HL-60 (cell line): ENCODE results near the gene TJP3.
"Not testable (repeated sequence)": the region's sequence is repeated elsewhere in the genome, so short reads cannot be mapped to it uniquely, and the experiment has no call there.

Experiments used
- DNase-seq, 2 experiments: peaks; one replicate each; pipeline ENCODE4 v3.0.0-alpha.2; 2010 to 2020; ENCODE audit warnings: low read depth in 1 of 2, low spot score in 1 of 2
- H3K27ac ChIP-seq: fragments of 250-450 bp; sonication (Bioruptor Pico); replicated peaks from 2 replicates; pipeline ENCODE4 v1.5.1; 2020; ENCODE audit warnings: mild to moderate bottlenecking, moderate library complexity
- H3K27me3 ChIP-seq: fragments of 250-450 bp; sonication (Bioruptor Pico); 2 replicates; pipeline ENCODE4 v1.5.1; 2021; ENCODE audit warnings: mild to moderate bottlenecking, moderate library complexity; ENCODE audit not compliant: insufficient read depth, poor library complexity, severe bottlenecking
- H3K4me3 ChIP-seq: replicated peaks from 2 replicates; pipeline ENCODE4 v1.5.1; 2011; ENCODE audit warnings: mild to moderate bottlenecking, control low read depth, low read length; ENCODE audit not compliant: insufficient read depth
- GABPA ChIP-seq: IDR thresholded peaks from 2 replicates; pipeline ENCODE4 v1.6.1; 2012; ENCODE audit warnings: low read depth
- POLR2AphosphoS5 ChIP-seq: IDR thresholded peaks from 2 replicates; pipeline ENCODE4 v1.6.1; 2012; ENCODE audit warnings: low read depth
- SPI1 ChIP-seq: IDR thresholded peaks from 2 replicates; pipeline ENCODE4 v1.6.1; 2012; ENCODE audit warnings: low read depth, mild to moderate bottlenecking, borderline replicate concordance
- TF ChIP-seq, protein P1 (sequence below): IDR thresholded peaks from 2 replicates; pipeline ENCODE4 v1.6.1; 2012; ENCODE audit warnings: low read depth; ENCODE audit not compliant: insufficient replicate concordance
- TF ChIP-seq, protein P2 (sequence below): IDR thresholded peaks from one replicate; pipeline ENCODE4 v1.5.1; 2011; ENCODE audit warnings: low read length, control low read depth, inconsistent platforms; ENCODE audit not compliant: insufficient read depth

TJP3 gene

DNA sequence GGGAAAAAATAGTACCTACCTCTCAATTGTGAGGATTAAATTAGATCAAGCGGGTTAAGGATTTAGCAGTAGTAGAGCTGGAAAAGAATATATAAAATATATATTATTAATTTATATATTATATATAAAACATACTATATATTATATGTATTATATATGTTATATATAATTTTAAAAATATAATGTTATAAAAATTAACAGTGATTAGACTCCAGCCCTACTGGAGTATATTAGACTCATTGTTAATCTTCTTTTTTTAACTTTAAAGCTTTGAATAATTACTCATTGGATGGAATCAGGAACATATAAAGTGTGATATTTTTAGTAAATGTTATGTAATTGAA lies 53.9 kb downstream of the TJP3 start:
- H3K27me3 ChIP-seq: no peaks in the 10 kb centered on the region

DNA sequence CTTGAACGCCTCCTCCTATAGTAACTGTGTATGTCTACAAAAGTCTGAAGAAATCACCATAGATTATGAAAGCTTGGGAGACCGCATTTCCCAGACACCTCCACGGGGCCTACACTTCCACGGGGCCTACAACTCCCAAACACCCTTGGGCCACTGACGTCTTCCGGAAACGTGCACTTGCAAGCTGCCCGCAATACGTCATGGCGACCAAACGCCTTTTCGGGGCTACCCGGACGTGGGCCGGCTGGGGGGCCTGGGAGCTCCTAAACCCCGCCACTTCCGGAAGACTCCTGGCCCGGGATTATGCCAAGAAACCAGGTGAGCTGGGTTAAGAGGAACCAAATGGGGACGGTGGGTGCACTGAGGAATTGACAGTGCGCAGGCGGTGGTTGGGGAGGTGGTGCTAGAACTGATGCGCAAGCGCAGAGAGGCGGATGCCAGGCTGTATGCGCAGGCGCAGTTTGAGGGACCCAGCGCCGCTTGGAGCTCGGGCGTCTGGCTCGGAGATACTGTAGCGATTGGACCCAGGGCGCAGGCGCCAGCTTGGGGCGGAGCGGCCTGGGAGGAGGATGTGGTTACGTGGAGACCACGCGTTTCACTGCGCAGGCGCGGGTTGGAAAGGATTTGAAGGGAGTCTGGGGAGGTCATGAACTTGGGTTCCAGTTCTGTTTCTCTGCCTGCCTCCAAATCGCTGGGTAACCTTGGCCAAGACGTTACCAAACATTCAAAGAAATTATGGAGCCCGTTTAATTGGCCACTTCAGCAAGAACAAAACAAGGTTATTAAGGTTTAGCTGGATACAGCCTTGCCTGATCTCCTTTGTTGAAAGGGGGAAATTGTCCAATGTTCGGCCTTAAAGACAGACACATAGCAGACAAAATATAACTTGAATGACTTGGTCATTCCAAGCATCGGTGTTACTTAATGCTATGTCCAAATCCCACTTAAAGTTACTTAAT lies 54.6 kb downstream of the TJP3 start, which contains the start of gene MRPL54:
Gene MRPL54, plus strand, starts transcription at position 182 of the 959 bp plus-strand sequence. Its CDS starts 19 bp downstream, at position 201.
- H3K4me3 ChIP-seq: peak within 1 kb of the TSS; percentile 71

More for the DNA sequence above, 53.9 kb downstream of the TJP3 start:
- Histone ChIP-seq H3K4me3 (no peak overlapping the region), H3K27ac (peak overlapping the region; percentile 97)
- TF ChIP-seq, protein P1, sequence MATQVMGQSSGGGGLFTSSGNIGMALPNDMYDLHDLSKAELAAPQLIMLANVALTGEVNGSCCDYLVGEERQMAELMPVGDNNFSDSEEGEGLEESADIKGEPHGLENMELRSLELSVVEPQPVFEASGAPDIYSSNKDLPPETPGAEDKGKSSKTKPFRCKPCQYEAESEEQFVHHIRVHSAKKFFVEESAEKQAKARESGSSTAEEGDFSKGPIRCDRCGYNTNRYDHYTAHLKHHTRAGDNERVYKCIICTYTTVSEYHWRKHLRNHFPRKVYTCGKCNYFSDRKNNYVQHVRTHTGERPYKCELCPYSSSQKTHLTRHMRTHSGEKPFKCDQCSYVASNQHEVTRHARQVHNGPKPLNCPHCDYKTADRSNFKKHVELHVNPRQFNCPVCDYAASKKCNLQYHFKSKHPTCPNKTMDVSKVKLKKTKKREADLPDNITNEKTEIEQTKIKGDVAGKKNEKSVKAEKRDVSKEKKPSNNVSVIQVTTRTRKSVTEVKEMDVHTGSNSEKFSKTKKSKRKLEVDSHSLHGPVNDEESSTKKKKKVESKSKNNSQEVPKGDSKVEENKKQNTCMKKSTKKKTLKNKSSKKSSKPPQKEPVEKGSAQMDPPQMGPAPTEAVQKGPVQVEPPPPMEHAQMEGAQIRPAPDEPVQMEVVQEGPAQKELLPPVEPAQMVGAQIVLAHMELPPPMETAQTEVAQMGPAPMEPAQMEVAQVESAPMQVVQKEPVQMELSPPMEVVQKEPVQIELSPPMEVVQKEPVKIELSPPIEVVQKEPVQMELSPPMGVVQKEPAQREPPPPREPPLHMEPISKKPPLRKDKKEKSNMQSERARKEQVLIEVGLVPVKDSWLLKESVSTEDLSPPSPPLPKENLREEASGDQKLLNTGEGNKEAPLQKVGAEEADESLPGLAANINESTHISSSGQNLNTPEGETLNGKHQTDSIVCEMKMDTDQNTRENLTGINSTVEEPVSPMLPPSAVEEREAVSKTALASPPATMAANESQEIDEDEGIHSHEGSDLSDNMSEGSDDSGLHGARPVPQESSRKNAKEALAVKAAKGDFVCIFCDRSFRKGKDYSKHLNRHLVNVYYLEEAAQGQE: no peak
- TF ChIP-seq POLR2AphosphoS5 (no peak), SPI1 (no peak), GABPA (no peak)
- TF ChIP-seq, protein P2, sequence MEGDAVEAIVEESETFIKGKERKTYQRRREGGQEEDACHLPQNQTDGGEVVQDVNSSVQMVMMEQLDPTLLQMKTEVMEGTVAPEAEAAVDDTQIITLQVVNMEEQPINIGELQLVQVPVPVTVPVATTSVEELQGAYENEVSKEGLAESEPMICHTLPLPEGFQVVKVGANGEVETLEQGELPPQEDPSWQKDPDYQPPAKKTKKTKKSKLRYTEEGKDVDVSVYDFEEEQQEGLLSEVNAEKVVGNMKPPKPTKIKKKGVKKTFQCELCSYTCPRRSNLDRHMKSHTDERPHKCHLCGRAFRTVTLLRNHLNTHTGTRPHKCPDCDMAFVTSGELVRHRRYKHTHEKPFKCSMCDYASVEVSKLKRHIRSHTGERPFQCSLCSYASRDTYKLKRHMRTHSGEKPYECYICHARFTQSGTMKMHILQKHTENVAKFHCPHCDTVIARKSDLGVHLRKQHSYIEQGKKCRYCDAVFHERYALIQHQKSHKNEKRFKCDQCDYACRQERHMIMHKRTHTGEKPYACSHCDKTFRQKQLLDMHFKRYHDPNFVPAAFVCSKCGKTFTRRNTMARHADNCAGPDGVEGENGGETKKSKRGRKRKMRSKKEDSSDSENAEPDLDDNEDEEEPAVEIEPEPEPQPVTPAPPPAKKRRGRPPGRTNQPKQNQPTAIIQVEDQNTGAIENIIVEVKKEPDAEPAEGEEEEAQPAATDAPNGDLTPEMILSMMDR: no peak
- no peak for DNase-seq

DNA sequence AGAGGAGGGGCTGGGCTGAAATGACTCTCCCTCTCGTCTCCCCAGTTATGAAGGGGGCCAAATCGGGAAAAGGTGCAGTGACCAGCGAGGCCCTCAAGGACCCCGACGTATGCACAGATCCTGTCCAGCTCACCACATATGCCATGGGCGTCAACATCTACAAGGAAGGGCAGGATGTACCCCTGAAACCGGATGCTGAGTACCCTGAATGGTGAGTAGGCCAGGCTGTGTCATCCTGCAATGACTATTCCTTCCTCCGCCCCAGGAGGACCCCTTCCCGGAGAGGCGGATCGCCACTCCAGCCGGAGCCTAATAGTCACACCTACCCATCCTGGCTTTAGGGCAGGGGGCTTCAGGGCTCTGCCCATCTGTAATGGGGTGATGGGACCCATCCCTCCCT lies 56.9 kb downstream of the TJP3 start:
- TF ChIP-seq, protein P2: no peak
- TF ChIP-seq, protein P1: no peak
- TF ChIP-seq SPI1: no peak
- H3K4me3 ChIP-seq: no peak overlapping the region
- no peaks in the 10 kb centered on the region for H3K27me3 ChIP-seq
- no peak overlapping the region for H3K27ac ChIP-seq
- no peak for DNase-seq

More for the DNA sequence above, 54.6 kb downstream of the TJP3 start, which contains the start of gene MRPL54:
- peak; percentile 95 for TF ChIP-seq POLR2AphosphoS5
- TF ChIP-seq, protein P1: peak; percentile 73
- peak; percentile 82 for TF ChIP-seq GABPA
- TF ChIP-seq, protein P2: no peak
- TF ChIP-seq SPI1: no peak; the same call in 1 of the 2 replicates
- H3K27ac ChIP-seq: peak within 1 kb of the TSS; percentile 97
- no peaks in the 10 kb centered on the region for H3K27me3 ChIP-seq
- peak; percentile 99 for DNase-seq

DNA sequence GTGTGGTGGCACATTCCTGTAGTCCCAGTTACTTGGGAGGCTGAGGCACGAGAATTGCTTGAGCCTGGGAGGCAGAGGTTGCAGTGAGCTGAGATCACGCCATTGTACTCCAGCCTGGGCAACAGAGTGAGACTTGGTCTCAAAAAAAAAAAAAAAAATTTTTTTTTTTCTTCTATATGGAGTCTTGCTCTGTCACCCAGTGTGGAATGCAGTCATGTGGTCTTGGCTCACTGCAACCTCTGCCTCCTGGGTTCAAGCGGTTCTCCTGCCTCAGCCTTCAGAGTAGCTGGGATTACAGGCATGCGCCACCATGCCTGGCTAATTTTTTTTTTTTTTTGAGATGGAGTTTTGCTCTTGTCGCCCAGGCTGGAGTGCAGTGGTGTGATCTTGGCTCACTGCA lies 57.6 kb downstream of the TJP3 start:
- not testable (repeated sequence) for H3K27ac ChIP-seq, H3K4me3 ChIP-seq, DNase-seq, H3K27me3 ChIP-seq
